Measurements from ENCODE around the gene LYRM4. TPM values are rescaled to one million over a fixed set of nuclear protein-coding genes. Genes with fewer than 3 reads are reported as not detected.

LYRM4 gene
- total RNA-seq, 1 experiment from 2014 or later: 37.0 TPM

- CTCF ChIA-PET: no interaction called here
- BruUV-seq (replicated peaks): no TSS peak
Measured at GRCh38 chr6:5093231-5094015, 167.3 kb downstream of the LYRM4 start.

GRCh38 chr6:5091210-5092069 is 169.3 kb downstream of the LYRM4 start:
- H3K27me3 ChIP-seq (ENCODE audit: insufficient read depth, low read depth): no peaks in the 10 kb centered on the region
- H3K79me2 ChIP-seq (ENCODE audit: low read depth): no peaks in the 10 kb centered on the region
- intact Hi-C loops (cut with micrococcal nuclease; ENCODE audit: unreplicated experiment): no loop called here
- H2AFZ ChIP-seq: no peak overlapping the region
- TF ChIP-seq CTCF (conservative IDR thresholded peaks at IDR 0.05): no peak
- no peak for TF ChIP-seq EZH2 (IDR thresholded peaks at IDR 0.05; ENCODE audit: low read depth)
- H3K36me3 ChIP-seq (ENCODE audit: low read depth): no peaks in the 10 kb centered on the region
- H3F3A ChIP-seq (ENCODE audit: insufficient read depth, low read depth): no peaks in the 10 kb centered on the region
- ChIA-PET CTCF (no interaction called here), POLR2A (ENCODE audit: unreplicated experiment) (no interaction called here)
- peaks cover 6% of the 10 kb centered on the region for H3K4me1 ChIP-seq (replicated peaks; ENCODE audit: insufficient read depth)
- no peaks in the 10 kb centered on the region for H3K9me2 ChIP-seq (ENCODE audit: insufficient read depth)
- no peaks in the 10 kb centered on the region for H3K9me3 ChIP-seq (ENCODE audit: insufficient read depth, low read depth)
- no peak overlapping the region for H3K27ac ChIP-seq
- BruUV-seq (replicated peaks): no TSS peak
- no peaks in the 10 kb centered on the region for H4K20me1 ChIP-seq (ENCODE audit: insufficient read depth)
- no peak for DNase-seq
- no peak overlapping the region for H3K4me3 ChIP-seq
- H3K4me2 ChIP-seq: no peak overlapping the region

More at GRCh38 chr6:5093231-5094015, 167.3 kb downstream of the LYRM4 start:
- DNase-seq: no peak
- Histone ChIP-seq H3K79me2 (ENCODE audit: low read depth) (no peaks in the 10 kb centered on the region), H3K27me3 (ENCODE audit: insufficient read depth, low read depth) (no peaks in the 10 kb centered on the region), H3F3A (ENCODE audit: insufficient read depth, low read depth) (no peaks in the 10 kb centered on the region), H3K4me3 (no peak overlapping the region), H3K36me3 (ENCODE audit: low read depth) (no peaks in the 10 kb centered on the region), H3K4me1 (replicated peaks; ENCODE audit: insufficient read depth) (peaks cover 6% of the 10 kb centered on the region), H3K9me3 (ENCODE audit: insufficient read depth, low read depth) (no peaks in the 10 kb centered on the region), H3K4me2 (no peak overlapping the region), H4K20me1 (ENCODE audit: insufficient read depth) (no peaks in the 10 kb centered on the region), H3K9me2 (ENCODE audit: insufficient read depth) (no peaks in the 10 kb centered on the region), H3K27ac (no peak overlapping the region), H2AFZ (no peak overlapping the region)
- TF ChIP-seq CTCF (conservative IDR thresholded peaks at IDR 0.05): no peak
- no peak for TF ChIP-seq EZH2 (IDR thresholded peaks at IDR 0.05; ENCODE audit: low read depth)
- POLR2A ChIA-PET (ENCODE audit: unreplicated experiment): no interaction called here
- intact Hi-C loops (cut with micrococcal nuclease; ENCODE audit: unreplicated experiment): no loop called here

- BruUV-seq (replicated peaks): no TSS peak
- ChIA-PET CTCF (no interaction called here), POLR2A (ENCODE audit: unreplicated experiment) (interaction anchor here (0.5 kb wide), 1 partner anchor 130 kb away, joined by 5 read pairs; no protein-coding TSS in a partner anchor)
- intact Hi-C loops (cut with micrococcal nuclease; ENCODE audit: unreplicated experiment): no loop called here
- no peaks in the 10 kb centered on the region for H3K27me3 ChIP-seq (ENCODE audit: insufficient read depth, low read depth)
- H3K79me2 ChIP-seq (ENCODE audit: low read depth): no peaks in the 10 kb centered on the region
- H4K20me1 ChIP-seq (ENCODE audit: insufficient read depth): no peaks in the 10 kb centered on the region
- peaks cover 6% of the 10 kb centered on the region for H3K4me1 ChIP-seq (replicated peaks; ENCODE audit: insufficient read depth)
- no peak overlapping the region for H2AFZ ChIP-seq
- no peak overlapping the region for H3K4me2 ChIP-seq
- no peak overlapping the region for H3K4me3 ChIP-seq
- no peak for TF ChIP-seq CTCF (conservative IDR thresholded peaks at IDR 0.05)
- no peak for TF ChIP-seq EZH2 (IDR thresholded peaks at IDR 0.05; ENCODE audit: low read depth)
- H3K27ac ChIP-seq: no peak overlapping the region
- H3K9me2 ChIP-seq (ENCODE audit: insufficient read depth): no peaks in the 10 kb centered on the region
- H3F3A ChIP-seq (ENCODE audit: insufficient read depth, low read depth): no peaks in the 10 kb centered on the region
- no peak for DNase-seq
- H3K9me3 ChIP-seq (ENCODE audit: insufficient read depth, low read depth): no peaks in the 10 kb centered on the region
- H3K36me3 ChIP-seq (ENCODE audit: low read depth): no peaks in the 10 kb centered on the region
Measured at GRCh38 chr6:5090603-5091002, 170.1 kb downstream of the LYRM4 start.
